Measurements from ENCODE around the gene ORAI2.
"Not testable (repeated sequence)": the region's sequence is repeated elsewhere in the genome, so short reads cannot be mapped to it uniquely, and the experiment has no call there.

The ORAI2 gene

DNA sequence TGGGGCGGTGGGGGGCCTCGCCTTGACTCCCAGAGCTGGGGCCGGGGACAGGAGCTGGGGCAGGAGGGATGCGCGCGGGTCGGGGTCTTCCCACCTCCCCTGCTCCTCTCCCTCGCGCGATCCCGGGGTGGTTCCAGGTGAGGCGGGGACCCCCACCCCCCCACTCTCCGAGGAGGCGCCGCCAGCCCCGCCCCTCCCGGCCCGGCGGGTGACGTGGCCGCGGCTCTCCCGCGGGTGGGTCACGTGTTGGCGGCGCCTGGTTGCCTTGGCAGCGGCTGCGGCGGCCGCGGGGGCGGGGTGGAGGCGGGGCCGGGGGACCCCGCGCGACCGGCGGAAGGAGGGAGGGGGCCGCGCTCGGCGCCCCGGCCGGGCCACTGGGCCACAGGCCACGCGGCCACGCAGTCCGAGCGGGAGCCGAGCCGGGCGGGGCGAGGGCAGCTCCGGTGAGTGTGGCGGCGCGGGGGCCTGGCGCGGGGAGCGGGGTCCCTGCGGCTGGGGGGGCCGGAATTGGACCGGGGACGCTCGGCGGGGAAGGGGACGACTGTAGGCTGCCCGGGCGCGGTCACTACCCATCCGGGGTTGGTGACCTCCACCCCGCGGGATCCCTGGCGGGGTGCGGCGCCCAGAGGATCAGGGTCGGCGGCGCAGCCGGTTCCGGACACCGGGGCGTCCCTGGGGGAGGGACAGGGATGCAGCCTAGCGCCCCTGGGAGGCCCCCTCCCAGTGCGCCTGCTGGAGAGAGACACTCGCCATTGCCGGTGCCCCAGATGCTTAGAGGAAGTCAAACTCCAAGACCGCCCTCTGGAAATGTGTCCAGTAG is at the start of gene ORAI2:
Gene ORAI2 (plus strand): TSS at position 357 of the 820 bp plus-strand sequence. CDS start 5,382 bp downstream, outside the sequence.
- ATAC-seq (peak; percentile 57), DNase-seq (peak; percentile 92)
- peaks cover 57% of the 10 kb centered on the region for H3K4me1 Mint-ChIP-seq

DNA sequence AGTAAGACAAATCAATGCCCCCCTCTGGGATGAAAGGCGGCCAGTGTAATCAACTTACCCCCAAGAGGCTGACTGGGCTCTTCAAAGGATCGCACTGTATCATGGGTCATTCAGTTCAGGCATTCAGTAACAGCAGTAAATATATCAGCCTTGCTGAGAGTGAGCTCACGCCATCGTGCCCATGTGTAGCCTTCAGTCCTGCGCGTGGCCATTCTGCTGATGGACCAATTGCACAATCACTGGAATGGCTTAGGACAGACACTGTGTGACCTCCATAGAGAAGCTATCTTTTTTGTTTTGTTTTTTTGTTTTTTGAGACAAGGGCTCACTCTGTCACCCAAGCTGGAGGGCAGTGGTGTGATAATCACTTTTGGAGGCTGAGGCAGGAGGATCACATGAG is 46.3 kb upstream of the ORAI2 start:
- DNase-seq: no peak
- no peaks in the 10 kb centered on the region for H3K4me1 Mint-ChIP-seq
- no peak overlapping the region for H3K27ac Mint-ChIP-seq
- H3K4me3 Mint-ChIP-seq: no peak overlapping the region
- ATAC-seq: no peak
- peaks cover 16% of the 10 kb centered on the region for H3K36me3 Mint-ChIP-seq (ENCODE audit: low read depth)
- no peaks in the 10 kb centered on the region for H3K27me3 Mint-ChIP-seq
- H3K9me3 Mint-ChIP-seq: no peaks in the 10 kb centered on the region

More for the DNA sequence above, at the start of gene ORAI2:
- Mint-ChIP-seq H3K27me3 (no peaks in the 10 kb centered on the region), H3K9me3 (no peaks in the 10 kb centered on the region), H3K36me3 (ENCODE audit: low read depth) (peaks cover 8% of the 10 kb centered on the region), H3K27ac (peak within 1 kb of the TSS; percentile 90), H3K4me3 (peak within 1 kb of the TSS; percentile 89)

DNA sequence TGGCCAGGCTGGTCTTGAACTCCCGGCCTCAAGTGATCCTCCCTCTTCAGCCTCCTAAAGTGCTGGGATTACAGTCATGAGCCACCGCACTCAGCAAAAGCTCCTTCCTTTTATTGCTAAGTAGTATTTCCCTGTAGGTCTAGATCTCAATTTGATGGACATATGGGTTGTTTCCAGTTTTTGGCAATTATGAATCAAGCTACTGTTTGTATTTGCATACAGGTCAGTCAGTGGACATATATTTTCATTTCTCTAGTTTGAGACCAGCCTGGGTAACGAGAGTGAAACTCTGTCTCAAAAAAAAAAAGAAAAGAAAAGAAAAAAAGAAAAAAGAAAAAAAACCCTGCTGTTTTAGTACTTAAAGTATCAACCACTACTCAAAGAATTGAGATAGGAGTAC is 43.6 kb upstream of the ORAI2 start:
- DNase-seq: no peak
- no peak overlapping the region for H3K27ac Mint-ChIP-seq
- H3K27me3 Mint-ChIP-seq: no peaks in the 10 kb centered on the region
- no peaks in the 10 kb centered on the region for H3K4me1 Mint-ChIP-seq
- ATAC-seq: no peak
- H3K9me3 Mint-ChIP-seq: no peaks in the 10 kb centered on the region
- H3K4me3 Mint-ChIP-seq: no peak overlapping the region
- peaks cover 20% of the 10 kb centered on the region for H3K36me3 Mint-ChIP-seq (ENCODE audit: low read depth)

DNA sequence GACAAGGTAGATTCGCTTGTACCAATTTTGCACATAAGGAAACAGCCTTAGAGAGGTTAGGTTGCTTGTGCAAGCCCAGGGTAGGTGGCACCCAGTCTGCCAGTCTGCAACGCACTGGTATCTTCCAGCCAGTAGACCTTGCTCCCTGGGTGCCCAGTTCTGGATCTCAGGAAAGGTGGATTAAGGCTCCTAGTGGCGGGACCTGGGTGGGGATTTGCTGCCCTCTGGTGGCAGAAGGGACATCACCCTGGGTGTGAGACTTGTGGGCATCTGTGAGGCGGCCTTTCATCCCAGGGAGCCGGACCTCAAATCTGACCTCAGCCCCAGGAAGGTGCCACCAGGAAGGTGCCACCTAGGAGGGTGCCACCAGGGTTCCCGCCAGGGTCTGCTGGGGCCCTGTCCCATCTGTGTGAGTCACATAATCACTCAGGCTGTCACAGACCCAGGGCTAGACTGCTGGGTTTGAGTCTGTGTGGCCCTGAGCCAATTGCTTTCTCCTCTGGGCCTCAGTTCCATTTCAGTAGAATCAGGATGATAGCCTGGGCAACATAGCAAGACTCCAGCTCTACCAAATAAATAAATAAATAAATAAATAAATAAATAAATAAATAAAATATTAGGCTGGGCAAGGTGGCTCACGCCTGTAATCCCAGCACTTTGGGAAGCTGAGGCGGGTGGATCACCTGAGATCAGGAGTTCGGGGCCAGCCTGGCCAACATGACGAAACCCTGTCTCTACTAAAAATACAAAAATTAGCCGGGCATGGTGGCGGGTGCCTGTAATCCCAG is 42.5 kb upstream of the ORAI2 start:
- no peaks in the 10 kb centered on the region for H3K9me3 Mint-ChIP-seq
- peaks cover 20% of the 10 kb centered on the region for H3K36me3 Mint-ChIP-seq (ENCODE audit: low read depth)
- peak; percentile 76 for DNase-seq
- peaks cover 5% of the 10 kb centered on the region for H3K4me1 Mint-ChIP-seq
- ATAC-seq: peak; percentile 58
- H3K27ac Mint-ChIP-seq: no peak overlapping the region
- no peak overlapping the region for H3K4me3 Mint-ChIP-seq
- no peaks in the 10 kb centered on the region for H3K27me3 Mint-ChIP-seq

DNA sequence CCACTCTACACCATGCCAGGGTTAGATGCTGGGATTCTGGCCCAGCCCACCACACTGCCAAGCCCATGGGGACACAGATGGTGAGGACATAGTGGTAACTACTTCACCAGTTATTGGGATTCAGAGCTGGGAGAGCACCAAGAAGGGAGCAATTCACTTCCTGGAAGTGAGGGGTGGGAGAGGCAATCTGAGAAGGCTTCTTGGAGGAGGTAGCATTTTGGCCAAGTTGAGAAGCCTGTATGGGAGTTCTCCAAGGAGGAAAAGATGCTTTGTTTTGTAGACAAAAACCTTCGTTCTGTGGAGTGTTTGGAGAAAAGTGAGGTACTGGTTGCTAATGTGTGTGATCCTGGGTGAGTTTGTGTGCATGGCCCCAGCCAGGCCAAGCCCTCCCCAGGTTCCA is 41.0 kb upstream of the ORAI2 start:
- ATAC-seq (no peak), DNase-seq (no peak)
- no peaks in the 10 kb centered on the region for H3K9me3 Mint-ChIP-seq
- H3K4me1 Mint-ChIP-seq: peaks cover 14% of the 10 kb centered on the region
- H3K4me3 Mint-ChIP-seq: no peak overlapping the region
- no peak overlapping the region for H3K27ac Mint-ChIP-seq
- H3K27me3 Mint-ChIP-seq: no peaks in the 10 kb centered on the region
- H3K36me3 Mint-ChIP-seq (ENCODE audit: low read depth): peaks cover 14% of the 10 kb centered on the region

DNA sequence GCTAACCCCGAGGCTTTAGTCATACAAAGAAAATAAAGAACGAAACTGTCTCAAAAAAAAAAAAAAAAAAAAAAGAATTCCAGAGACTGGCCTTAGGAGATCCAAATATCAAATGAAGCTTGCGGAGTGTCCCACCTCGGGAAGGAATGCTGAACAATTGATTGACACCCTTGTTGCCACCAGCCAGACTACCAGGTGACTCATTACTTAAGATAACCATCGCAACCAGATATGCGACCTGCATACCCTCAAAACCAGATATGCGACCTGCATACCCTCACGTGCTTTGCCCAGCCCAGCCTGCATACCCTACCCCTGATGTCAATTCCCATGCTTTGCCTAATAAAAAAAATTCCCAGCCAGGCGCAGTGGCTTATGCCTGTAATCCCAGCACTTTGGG is 39.9 kb upstream of the ORAI2 start:
- peaks cover 17% of the 10 kb centered on the region for H3K4me1 Mint-ChIP-seq
- peaks cover 17% of the 10 kb centered on the region for H3K36me3 Mint-ChIP-seq (ENCODE audit: low read depth)
- no peak overlapping the region for H3K27ac Mint-ChIP-seq
- no peaks in the 10 kb centered on the region for H3K27me3 Mint-ChIP-seq
- H3K4me3 Mint-ChIP-seq: no peak overlapping the region
- no peak for ATAC-seq
- H3K9me3 Mint-ChIP-seq: no peaks in the 10 kb centered on the region
- no peak for DNase-seq

DNA sequence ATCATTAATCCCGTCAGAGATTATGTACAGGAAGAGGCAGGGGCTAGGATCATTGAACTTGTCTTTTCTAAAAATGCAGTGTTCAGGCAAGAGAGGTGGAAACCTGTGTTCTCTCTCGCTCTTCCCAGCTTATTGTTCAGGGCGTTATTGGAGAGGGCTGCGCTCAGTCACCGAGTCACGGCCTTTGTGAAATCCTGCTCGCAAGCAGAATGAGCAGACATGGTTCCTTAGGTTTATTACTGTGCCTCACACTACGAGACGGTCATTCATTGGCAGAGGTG is 37.8 kb upstream of the ORAI2 start:
- peak overlapping the region; percentile 92 for H3K4me3 Mint-ChIP-seq
- no peak for DNase-seq
- H3K27ac Mint-ChIP-seq: peak overlapping the region; percentile 86
- no peaks in the 10 kb centered on the region for H3K27me3 Mint-ChIP-seq
- H3K36me3 Mint-ChIP-seq (ENCODE audit: low read depth): peaks cover 23% of the 10 kb centered on the region
- peaks cover 17% of the 10 kb centered on the region for H3K4me1 Mint-ChIP-seq
- H3K9me3 Mint-ChIP-seq: no peaks in the 10 kb centered on the region
- no peak for ATAC-seq

DNA sequence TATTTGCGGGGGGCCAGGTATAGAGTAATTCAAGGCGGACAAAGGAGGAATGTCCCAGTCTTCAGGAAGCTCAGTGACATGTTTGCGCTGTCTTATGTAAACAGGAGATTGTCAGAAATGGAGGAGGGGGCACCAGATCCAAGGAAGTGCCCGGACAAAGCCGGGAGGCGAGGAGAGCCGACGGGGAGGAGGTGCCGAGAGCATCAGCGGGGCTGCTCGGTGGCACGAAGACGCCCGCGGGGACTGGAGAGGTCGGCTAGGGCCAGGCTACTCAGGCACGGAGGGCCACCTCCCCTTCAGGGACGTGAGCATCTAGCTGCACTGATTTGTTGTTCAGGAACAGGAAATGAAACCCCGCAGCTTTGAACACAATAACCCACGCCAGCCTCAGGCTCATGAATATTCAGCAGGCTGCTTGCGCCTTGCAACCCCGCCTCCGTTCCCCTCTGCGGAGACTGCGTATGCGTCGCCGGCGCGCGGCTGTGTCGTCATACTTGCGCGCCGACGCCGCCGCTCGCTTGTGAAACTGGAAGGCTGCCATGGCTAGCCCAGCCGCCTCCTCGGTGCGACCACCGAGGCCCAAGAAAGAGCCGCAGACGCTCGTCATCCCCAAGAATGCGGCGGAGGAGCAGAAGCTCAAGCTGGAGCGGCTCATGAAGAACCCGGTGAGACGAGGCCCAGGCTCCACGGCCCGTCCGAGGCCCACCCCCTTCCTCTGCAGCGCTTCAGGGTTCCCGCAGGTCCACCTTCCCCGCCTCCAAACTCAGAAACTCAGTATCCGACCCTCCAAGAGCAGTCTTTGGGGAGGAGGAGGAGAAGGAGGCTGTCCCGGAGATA is 37.3 kb upstream of the ORAI2 start, which contains the start of gene PRKRIP1:
Gene PRKRIP1 (plus strand): TSS at position 491 of the 837 bp plus-strand sequence. CDS start 49 bp downstream, at position 540.
- Mint-ChIP-seq H3K36me3 (ENCODE audit: low read depth) (peaks cover 26% of the 10 kb centered on the region), H3K9me3 (no peaks in the 10 kb centered on the region), H3K4me3 (peak within 1 kb of the TSS; percentile 92)

DNA sequence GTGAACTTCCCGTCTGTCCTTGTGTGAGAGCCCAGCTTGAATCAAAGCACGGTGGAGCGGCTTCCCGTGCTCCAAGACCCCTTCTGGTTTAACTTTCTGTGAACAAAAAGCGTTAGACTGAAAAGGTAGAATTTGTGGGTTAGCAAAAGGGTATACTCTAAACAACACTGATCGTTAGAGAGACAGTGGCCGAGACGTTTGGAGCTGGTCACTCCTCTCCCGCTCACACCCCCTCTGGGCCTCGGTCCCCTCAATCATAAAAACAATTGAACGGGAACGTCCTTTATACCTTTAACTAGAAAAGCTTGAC is 36.7 kb upstream of the ORAI2 start:
- Mint-ChIP-seq H3K27me3 (no peaks in the 10 kb centered on the region), H3K9me3 (no peaks in the 10 kb centered on the region), H3K4me1 (peaks cover 17% of the 10 kb centered on the region), H3K36me3 (ENCODE audit: low read depth) (peaks cover 27% of the 10 kb centered on the region), H3K27ac (peak overlapping the region; percentile 86), H3K4me3 (peak overlapping the region; percentile 92)
- ATAC-seq (no peak), DNase-seq (no peak)

More for the DNA sequence above, 37.3 kb upstream of the ORAI2 start, which contains the start of gene PRKRIP1:
- peak; percentile 82 for DNase-seq
- peak; percentile 98 for ATAC-seq
- Mint-ChIP-seq H3K4me1 (peaks cover 17% of the 10 kb centered on the region), H3K27ac (peak within 1 kb of the TSS; percentile 86), H3K27me3 (no peaks in the 10 kb centered on the region)

DNA sequence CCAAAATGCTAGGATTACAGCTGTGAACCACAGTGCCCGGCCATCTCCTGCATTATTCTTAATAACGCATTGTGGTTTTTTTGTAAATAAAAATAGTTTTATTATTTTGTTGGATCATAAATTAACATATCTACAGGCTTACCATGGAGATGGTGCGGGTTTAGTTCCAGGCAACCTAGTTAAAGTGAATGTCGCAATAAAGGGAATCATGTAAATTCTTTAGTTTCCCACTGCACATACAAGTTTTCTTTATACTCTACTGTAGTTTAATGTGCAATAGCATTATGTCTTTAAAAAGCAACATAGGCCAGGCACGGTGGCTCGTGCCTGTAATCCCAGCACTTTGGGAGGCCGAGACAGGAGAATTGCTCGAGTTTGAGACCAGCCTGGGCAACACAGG is 34.8 kb upstream of the ORAI2 start:
- peaks cover 17% of the 10 kb centered on the region for H3K4me1 Mint-ChIP-seq
- ATAC-seq: no peak
- H3K9me3 Mint-ChIP-seq: no peaks in the 10 kb centered on the region
- no peak overlapping the region for H3K4me3 Mint-ChIP-seq
- H3K27ac Mint-ChIP-seq: no peak overlapping the region
- peaks cover 30% of the 10 kb centered on the region for H3K36me3 Mint-ChIP-seq (ENCODE audit: low read depth)
- no peak for DNase-seq
- H3K27me3 Mint-ChIP-seq: no peaks in the 10 kb centered on the region

DNA sequence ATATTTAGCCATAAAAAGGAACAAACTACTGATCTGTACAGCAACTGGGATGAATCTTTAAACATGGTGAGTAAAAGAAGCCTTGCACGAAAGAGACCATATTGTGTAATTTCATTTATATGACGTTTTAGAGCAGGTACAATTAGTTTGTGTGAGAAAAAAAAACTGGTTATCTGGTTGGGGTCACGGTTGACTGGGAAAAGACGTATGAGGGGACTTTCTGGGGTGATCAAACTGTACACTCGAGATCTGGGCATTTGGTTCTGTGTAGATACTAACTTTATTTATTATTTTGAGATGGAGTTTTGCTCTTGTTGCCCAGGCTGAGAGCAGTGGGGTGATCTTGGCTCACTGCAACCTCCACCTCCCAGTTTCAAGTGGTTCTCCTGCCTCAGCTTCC is 33.0 kb upstream of the ORAI2 start:
- DNase-seq (no peak), ATAC-seq (no peak)
- no peaks in the 10 kb centered on the region for H3K9me3 Mint-ChIP-seq
- no peak overlapping the region for H3K4me3 Mint-ChIP-seq
- peaks cover 36% of the 10 kb centered on the region for H3K36me3 Mint-ChIP-seq (ENCODE audit: low read depth)
- H3K27me3 Mint-ChIP-seq: no peaks in the 10 kb centered on the region
- no peak overlapping the region for H3K27ac Mint-ChIP-seq
- H3K4me1 Mint-ChIP-seq: peaks cover 22% of the 10 kb centered on the region

DNA sequence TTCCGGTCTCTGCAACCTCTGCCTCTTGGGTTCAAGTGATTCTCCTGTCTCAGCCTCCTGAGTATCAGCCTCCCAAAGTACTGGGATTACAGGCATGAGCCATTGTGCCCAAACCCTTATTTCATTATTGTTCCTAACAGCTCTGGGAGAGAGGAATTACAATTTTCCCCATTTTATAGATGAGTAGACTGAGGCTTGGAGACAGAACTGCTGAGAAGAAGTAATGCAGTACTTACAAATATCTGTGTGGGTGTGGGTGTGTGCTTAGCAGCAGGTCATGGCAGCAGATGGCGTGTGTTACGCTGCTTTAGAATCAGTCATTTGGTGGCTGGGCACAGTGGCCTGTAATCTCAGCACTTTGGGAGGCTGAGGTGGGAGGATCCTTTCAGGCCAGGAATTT is 29.8 kb upstream of the ORAI2 start:
- Mint-ChIP-seq H3K9me3 (no peaks in the 10 kb centered on the region), H3K4me1 (peaks cover 12% of the 10 kb centered on the region), H3K27ac (no peak overlapping the region), H3K4me3 (no peak overlapping the region), H3K27me3 (no peaks in the 10 kb centered on the region), H3K36me3 (ENCODE audit: low read depth) (peaks cover 56% of the 10 kb centered on the region)
- DNase-seq (no peak), ATAC-seq (no peak)

DNA sequence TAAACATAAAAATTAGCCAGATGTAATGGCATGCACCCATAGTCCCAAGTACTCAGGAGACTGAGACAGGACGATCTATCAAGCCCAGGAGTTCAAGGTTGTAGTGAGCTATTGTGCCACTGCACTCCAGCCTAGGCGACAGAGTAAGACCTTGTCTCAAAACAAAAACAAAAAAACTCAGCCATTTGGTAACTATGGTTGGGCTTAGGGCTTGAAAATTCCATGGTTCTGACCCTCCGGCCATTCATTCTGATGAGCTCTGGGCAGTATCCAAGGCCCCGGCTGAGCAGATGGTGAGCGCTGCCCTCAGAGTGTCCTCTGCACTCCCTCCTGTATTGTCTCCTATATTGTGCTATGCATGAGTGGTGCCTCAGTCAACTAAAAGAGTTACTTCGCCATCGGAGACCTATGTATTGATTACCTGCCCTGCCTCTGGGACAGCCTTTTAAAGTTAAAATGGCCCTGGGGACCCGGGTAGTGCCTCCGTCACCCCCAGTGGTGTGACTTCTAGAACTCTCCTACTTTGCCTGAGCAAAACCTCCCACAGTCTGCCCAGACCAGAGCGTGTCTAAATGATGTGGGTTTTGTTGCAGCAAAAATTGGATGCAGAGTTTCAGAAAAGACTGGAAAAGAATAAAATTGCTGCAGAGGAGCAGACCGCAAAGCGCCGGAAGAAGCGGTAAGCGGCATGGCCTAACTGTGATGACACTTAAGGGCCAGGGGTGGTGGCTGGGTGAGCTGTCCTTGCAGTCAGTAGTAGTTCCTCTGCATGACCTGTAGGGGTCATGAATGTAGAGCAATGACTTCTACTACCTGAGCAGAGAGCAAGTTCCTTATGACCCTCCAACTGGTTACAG is 29.1 kb upstream of the ORAI2 start:
- DNase-seq (no peak), ATAC-seq (peak; percentile 98)
- H3K9me3 Mint-ChIP-seq: no peaks in the 10 kb centered on the region
- peaks cover 13% of the 10 kb centered on the region for H3K4me1 Mint-ChIP-seq
- H3K27ac Mint-ChIP-seq: no peak overlapping the region
- H3K36me3 Mint-ChIP-seq (ENCODE audit: low read depth): peaks cover 61% of the 10 kb centered on the region
- no peaks in the 10 kb centered on the region for H3K27me3 Mint-ChIP-seq
- no peak overlapping the region for H3K4me3 Mint-ChIP-seq

DNA sequence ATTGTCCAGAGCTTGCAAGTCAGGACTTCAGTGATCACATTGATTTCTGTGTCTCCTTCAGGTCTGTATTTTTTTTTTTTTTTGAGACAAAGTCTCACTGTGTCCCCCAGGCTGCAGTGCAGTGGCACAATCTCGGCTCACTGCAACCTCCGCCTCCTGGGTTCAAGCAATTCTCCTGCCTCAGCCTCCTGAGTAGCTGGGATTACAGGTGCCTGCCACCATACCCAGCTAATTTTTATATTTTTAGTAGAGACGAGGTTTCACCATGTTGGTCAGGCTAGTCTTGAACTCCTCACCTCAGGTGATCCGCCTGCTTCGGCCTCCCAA is 28.6 kb upstream of the ORAI2 start:
- not testable (repeated sequence) for H3K27me3 Mint-ChIP-seq, H3K9me3 Mint-ChIP-seq, ATAC-seq, DNase-seq, H3K4me3 Mint-ChIP-seq, H3K27ac Mint-ChIP-seq
- Mint-ChIP-seq H3K36me3 (ENCODE audit: low read depth) (peaks cover 66% of the 10 kb centered on the region), H3K4me1 (peaks cover 13% of the 10 kb centered on the region)
